Measurements from ENCODE around the gene SPARC.

GRCh38 chr5:151648089-151648488, 38.6 kb downstream of the SPARC start:
- TF ChIP-seq EZH2 (IDR thresholded peaks at IDR 0.05), result no peak
- no peak for TF ChIP-seq POLR2AphosphoS5 (IDR thresholded peaks at IDR 0.05; ENCODE audit: borderline replicate concordance, low read depth, low read length)

All from SK-N-MC (cell line).